K562 (cell line): ENCODE results near the gene PIM3. TPM values are rescaled to one million over a fixed set of nuclear protein-coding genes. Genes with fewer than 3 reads are reported as not detected.
A peak's percentile ranks its signal among the peaks of the same experiment; 100 is the strongest.

Source experiments
- FIP1L1 ChIP-seq: fragments of 200-400 bp; formaldehyde crosslinking; IDR thresholded peaks from 2 replicates; pipeline ENCODE4 v1.6.1; 2018; ENCODE audit warnings: mild to moderate bottlenecking, low read depth, low read length; ENCODE audit not compliant: poor library complexity, severe bottlenecking
- HINFP ChIP-seq: fragments of 450-650 bp; conservative IDR thresholded peaks from 2 replicates; pipeline ENCODE4 v1.6.1; 2016; ENCODE audit warnings: missing genetic modification characterization, low read depth, mild to moderate bottlenecking, control low read depth, missing compliant biosample characterization
- HOXB6 ChIP-seq: fragments of 250-450 bp; sonication (Bioruptor Pico); IDR thresholded peaks from 2 replicates; pipeline ENCODE4 v1.5.1; 2022; ENCODE audit warnings: mild to moderate bottlenecking, borderline replicate concordance
- HSF4 ChIP-seq: fragments of 250-450 bp; sonication (Bioruptor Pico); IDR thresholded peaks from 2 replicates; pipeline ENCODE4 v2.1.2; 2022; ENCODE audit warnings: mild to moderate bottlenecking, moderate library complexity, borderline replicate concordance
- ID3 ChIP-seq, 2 experiments: fragments of 250-450 bp in 1 of 2; fragments of 450-650 bp in 1 of 2; sonication (Bioruptor Pico) in 1 of 2; IDR thresholded peaks; 2 replicates each; pipeline versions ENCODE4 v1.6.1 to v1.8.0; 2016 to 2021; ENCODE audit warnings: mild to moderate bottlenecking in 2 of 2, moderate library complexity in 2 of 2, missing compliant biosample characterization in 1 of 2, missing genetic modification characterization in 1 of 2
- KAT7 ChIP-seq: sonication (generic); formaldehyde crosslinking; IDR thresholded peaks from 2 replicates; pipeline ENCODE4 v1.8.0; 2022; ENCODE audit warnings: missing genetic modification reagents, mild to moderate bottlenecking, borderline replicate concordance
- KDM1A ChIP-seq, 2 experiments: fragments of 450-650 bp; IDR thresholded peaks; 2 replicates each; pipeline ENCODE4 v1.6.1; 2016; ENCODE audit warnings: mild to moderate bottlenecking in 2 of 2
- KDM5B ChIP-seq: fragments of 200-600 bp; sonication (generic); IDR thresholded peaks from 2 replicates; pipeline ENCODE4 v1.6.1; 2012; ENCODE audit warnings: low read depth, mild to moderate bottlenecking, moderate library complexity, low read length, control low read depth, inconsistent platforms; ENCODE audit not compliant: insufficient replicate concordance
- NEUROD1 ChIP-seq: fragments of 150-350 bp; IDR thresholded peaks from 2 replicates; pipeline ENCODE4 v1.6.1; 2014; ENCODE audit warnings: borderline replicate concordance, low read length, low read depth; ENCODE audit not compliant: partially characterized antibody
- REST ChIP-seq, 2 experiments: fragments of 450-650 bp; formaldehyde crosslinking in 1 of 2; IDR thresholded peaks; 2 replicates each; pipeline versions ENCODE4 v1.4.0 to v1.6.1; 2014 to 2020; ENCODE audit warnings: mild to moderate bottlenecking in 2 of 2, borderline replicate concordance in 1 of 2, low read depth in 1 of 2
- SAFB ChIP-seq: fragments of 200-400 bp; formaldehyde crosslinking; IDR thresholded peaks from 2 replicates; pipeline ENCODE4 v1.6.1; 2017; ENCODE audit warnings: low read depth, low read length, borderline replicate concordance
- SAP30 ChIP-seq: fragments of 200-600 bp; sonication (generic); IDR thresholded peaks from 2 replicates; pipeline ENCODE4 v1.6.1; 2012; ENCODE audit warnings: borderline replicate concordance, low read depth, mild to moderate bottlenecking, moderate library complexity, low read length, control low read depth, inconsistent platforms; ENCODE audit not compliant: insufficient read depth, poor library complexity, severe bottlenecking
- STAT5A ChIP-seq: IDR thresholded peaks from 2 replicates; pipeline ENCODE4 v1.6.1; 2012; ENCODE audit warnings: low read length, inconsistent platforms, borderline replicate concordance
- SUPT5H ChIP-seq: fragments of 450-650 bp; IDR thresholded peaks from 2 replicates; pipeline ENCODE4 v1.6.1; 2016
- ZNF277 ChIP-seq: fragments of 250-450 bp; sonication (Bioruptor Pico); IDR thresholded peaks from 2 replicates; pipeline ENCODE4 v1.8.0; 2022; ENCODE audit warnings: inconsistent platforms, mild to moderate bottlenecking, moderate library complexity, borderline replicate concordance
- polyA plus RNA-seq, 8 experiments: library from polyadenylated mRNA; depleted of rRNA in 4 of 8; stranded (reverse) in 5 of 8; unstranded in 3 of 8; fragments of >200 nt; fragmentation: Nextera tagmentation in 2 of 8; fragmentation: Illumina TruSeq in 1 of 8; extraction: Ambion mirVana in 2 of 8; extraction: Trizol in 1 of 8; gene quantifications; 2 replicates each; pipeline versions ENCODE4 v1.2.1 to v1.2.3, GENCODE V29; 2011 to 2014; ENCODE audit warnings: inconsistent platforms in 1 of 8, missing spikeins in 1 of 8
- total RNA-seq, 7 experiments: library from RNA; depleted of rRNA in 6 of 7; stranded (reverse); fragments of >200 nt in 6 of 7; fragmentation: Illumina TruSeq in 2 of 7; extraction: Trizol in 2 of 7; gene quantifications; 2 replicates each; pipeline versions ENCODE4 v1.2.1 to v1.2.3, GENCODE V29; 2011 to 2021; ENCODE audit warnings: low replicate concordance in 1 of 7

Gene PIM3
- total and polyA plus RNA-seq, 9 of the 15 experiments (the other 6 are each of a cell fraction or from before 2014, with no cell fraction given) = 0.24 to 40.5 (median 5.3) TPM

- no peak for TF ChIP-seq HSF4 (CRISPR knock-in tag)
- TF ChIP-seq KDM5B = peak; percentile 14
- peak; percentile 84 for TF ChIP-seq FIP1L1
- TF ChIP-seq SAFB = no peak
- no peak for TF ChIP-seq SUPT5H
- TF ChIP-seq HINFP (tag) = no peak
- no peak for TF ChIP-seq REST (IDR thresholded peaks at IDR 0.05; ENCODE audit: borderline replicate concordance)
- 0 out of 2 replicates have a peak, but pooled peaks have one; percentile 55 for TF ChIP-seq REST (CRISPR knock-in tag; IDR thresholded peaks at IDR 0.05; ENCODE audit: low read depth)
- no peak for TF ChIP-seq NEUROD1
- TF ChIP-seq KDM1A (IDR thresholded peaks at IDR 0.05) = peak in 1 of 2 experiments; percentile 76; a peak in 2 of 4 replicates
- no peak for TF ChIP-seq HOXB6 (CRISPR knock-in tag)
- TF ChIP-seq KAT7 (CRISPR knock-in tag) = no peak
- no peak for TF ChIP-seq ID3 (CRISPR knock-in tag; IDR thresholded peaks at IDR 0.05)
- 0 out of 2 replicates have a peak, but pooled peaks have one; percentile 56 for TF ChIP-seq ID3 (tag; IDR thresholded peaks at IDR 0.05)
- TF ChIP-seq ZNF277 (CRISPR knock-in tag) = no peak
- TF ChIP-seq STAT5A = no peak
- TF ChIP-seq SAP30 = no peak
Measured at GRCh38 chr22:49959782-49960158, 802 bp upstream of the PIM3 start (continued).
